DMS 273 treated with DMSO at 0.1 percent for 48 hours (cell line): ENCODE data around the gene AREL1.

Experiments
- DNase-seq: peaks from one replicate; lab custom pipeline; 2025; lab: John Stamatoyannopoulos, UW

Gene AREL1

DNA sequence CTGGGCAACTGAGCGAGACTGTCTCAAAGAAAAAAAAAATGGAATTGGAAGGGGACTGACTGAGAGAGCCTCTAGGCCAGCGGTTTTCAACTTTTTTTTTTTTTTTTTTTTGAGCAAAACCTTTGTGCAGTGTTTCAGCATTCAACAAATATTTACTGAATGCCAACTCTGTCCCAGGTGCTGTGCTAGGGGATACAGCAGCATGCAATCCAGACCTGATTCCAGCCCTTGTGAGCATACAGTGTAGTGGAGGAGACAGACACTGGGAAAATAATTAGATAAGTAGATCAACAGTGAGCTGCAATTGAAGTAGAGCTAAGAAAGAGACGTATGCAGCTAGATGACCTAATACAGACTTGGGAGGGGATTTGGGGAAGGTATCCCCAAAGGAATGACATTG, 77.0 kb downstream of the AREL1 start:
- DNase-seq: no peak

GRCh38 chr14:74634964-74635363, 77.9 kb downstream of the AREL1 start:
- DNase-seq: peak; percentile 31

DNA sequence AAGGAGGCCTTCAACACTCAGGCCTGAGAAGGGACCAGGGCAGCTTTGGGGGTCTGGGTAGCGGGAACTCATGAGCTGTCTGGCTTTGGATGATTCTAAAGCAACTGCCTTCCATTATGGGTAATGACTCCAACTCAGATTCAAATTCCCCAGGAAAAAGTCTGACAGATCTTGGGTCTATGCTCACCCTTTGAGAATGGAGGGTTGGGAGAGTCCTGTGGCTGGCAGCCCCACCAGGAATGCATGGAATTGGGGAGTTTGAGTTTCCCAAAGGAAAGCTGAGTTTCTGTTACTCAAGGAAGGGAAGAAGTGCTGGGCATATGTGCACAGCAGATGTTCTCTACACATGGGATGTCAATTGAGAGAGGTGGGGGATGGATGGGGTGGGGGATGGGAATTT, 78.4 kb downstream of the AREL1 start:
- DNase-seq: no peak

DNA sequence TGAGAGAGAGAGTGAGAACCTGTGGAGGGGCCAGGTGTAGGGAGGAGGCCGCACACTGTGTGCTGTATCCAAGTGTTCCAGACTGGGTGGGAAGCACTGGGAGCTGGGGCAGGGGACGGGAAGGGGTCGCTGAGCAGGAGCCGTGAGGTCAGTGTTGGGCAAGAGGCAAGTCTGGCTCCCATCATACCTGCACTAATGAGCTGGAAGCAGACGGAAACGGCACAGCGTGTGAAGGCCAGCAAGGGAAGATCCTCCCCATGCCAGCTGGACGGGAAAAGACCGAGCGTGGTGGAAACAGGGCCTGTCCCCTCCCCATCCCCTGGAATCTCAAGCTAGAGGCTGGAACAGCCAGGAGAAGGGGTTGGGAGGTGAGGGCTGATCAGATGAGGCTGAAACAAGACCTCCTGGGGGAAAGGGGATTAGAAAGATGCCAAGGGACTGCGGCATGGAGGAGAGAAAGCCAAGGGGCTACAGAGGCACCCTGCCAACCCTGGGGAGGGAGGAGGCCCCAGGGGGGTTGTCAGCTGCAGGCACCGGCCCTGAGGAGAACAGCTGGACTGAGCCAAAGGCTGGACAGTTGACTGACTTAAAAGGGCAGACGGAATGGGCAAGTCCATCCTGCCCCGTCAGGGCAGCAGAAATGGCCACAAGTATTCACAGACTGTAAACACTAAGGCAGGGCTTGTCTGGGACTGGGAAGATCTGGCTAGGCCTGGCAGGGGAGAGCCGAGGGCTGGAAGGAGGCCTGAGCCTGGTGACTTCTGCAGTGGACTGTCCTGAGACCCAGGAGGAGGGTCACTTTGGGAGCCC, 81.8 kb downstream of the AREL1 start:
- DNase-seq: no peak

DNA sequence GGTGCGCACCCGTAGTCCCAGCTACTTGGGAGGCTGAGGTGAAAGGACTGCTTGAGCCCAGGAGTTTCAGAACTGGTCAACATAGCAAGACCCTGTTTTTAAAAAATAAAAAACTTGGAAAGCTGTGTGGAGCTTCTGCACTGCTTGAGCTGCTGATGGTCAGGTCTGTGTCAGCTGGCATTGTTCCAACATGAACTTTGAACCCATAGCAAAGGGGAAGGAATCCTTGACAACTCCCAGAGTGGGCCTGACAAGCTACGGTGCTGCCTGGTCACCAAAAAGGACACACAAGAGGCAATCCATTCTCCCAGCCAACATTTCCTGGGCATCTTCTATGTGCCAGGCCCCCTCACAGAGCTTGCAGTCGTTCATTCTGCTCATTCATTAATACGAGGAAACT, 84.5 kb downstream of the AREL1 start:
- DNase-seq: no peak

GRCh38 chr14:74627076-74627475, 85.8 kb downstream of the AREL1 start:
- no peak for DNase-seq

GRCh38 chr14:74622257-74622656, 90.6 kb downstream of the AREL1 start:
- no peak for DNase-seq

GRCh38 chr14:74621556-74621955, 91.3 kb downstream of the AREL1 start:
- DNase-seq: no peak

- no peak for DNase-seq
Observed at GRCh38 chr14:74620923-74621322, 92.0 kb downstream of the AREL1 start.

- DNase-seq: no peak
Observed at GRCh38 chr14:74620497-74620921, 92.4 kb downstream of the AREL1 start.

DNA sequence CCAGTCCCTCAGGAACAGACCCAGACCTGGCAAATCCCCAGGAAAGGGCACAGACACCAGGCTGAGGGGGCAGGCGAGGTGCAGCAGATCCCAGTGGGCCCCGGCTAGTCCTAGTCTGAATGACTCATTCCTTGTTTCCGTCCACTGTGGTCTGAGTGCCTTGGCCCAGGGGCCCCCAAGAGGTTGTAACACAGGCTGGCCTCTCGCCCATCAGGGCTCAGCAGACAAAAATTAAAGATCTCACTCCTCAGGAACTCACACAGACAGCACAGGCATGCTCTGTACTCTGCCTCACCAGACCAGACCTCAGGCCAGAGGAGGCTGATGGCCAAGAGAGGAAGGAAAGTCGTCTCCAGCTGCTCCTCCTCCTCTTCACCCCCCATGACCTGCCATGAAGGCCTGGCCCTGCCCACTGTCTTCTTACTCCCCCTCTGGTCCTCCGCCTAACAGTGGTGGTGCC, 93.2 kb downstream of the AREL1 start:
- DNase-seq: no peak

GRCh38 chr14:74618078-74618952, 94.6 kb downstream of the AREL1 start:
- no peak for DNase-seq

- no peak for DNase-seq
Observed at GRCh38 chr14:74616996-74617700, 95.7 kb downstream of the AREL1 start.

GRCh38 chr14:74616507-74616906, 96.4 kb downstream of the AREL1 start:
- no peak for DNase-seq

DNA sequence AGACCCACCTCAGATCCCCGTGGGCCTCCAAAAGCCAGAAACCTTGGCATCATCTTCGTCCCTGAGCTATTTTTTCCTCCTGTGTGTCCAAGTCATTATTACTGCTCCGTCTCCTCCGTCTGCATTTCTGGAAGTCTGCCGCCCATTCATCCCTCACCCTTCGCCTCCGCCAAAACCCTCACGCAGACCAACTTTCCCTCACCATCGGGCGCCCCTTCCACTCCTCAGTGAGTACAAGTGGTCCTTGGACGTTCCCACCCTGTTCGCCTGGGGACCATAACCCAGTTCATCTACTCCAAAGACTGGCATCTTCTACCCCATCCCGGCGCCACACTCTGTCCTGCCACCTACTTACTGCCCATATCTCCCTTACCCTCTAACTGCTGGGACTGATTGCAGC, 97.1 kb downstream of the AREL1 start:
- no peak for DNase-seq

DNA sequence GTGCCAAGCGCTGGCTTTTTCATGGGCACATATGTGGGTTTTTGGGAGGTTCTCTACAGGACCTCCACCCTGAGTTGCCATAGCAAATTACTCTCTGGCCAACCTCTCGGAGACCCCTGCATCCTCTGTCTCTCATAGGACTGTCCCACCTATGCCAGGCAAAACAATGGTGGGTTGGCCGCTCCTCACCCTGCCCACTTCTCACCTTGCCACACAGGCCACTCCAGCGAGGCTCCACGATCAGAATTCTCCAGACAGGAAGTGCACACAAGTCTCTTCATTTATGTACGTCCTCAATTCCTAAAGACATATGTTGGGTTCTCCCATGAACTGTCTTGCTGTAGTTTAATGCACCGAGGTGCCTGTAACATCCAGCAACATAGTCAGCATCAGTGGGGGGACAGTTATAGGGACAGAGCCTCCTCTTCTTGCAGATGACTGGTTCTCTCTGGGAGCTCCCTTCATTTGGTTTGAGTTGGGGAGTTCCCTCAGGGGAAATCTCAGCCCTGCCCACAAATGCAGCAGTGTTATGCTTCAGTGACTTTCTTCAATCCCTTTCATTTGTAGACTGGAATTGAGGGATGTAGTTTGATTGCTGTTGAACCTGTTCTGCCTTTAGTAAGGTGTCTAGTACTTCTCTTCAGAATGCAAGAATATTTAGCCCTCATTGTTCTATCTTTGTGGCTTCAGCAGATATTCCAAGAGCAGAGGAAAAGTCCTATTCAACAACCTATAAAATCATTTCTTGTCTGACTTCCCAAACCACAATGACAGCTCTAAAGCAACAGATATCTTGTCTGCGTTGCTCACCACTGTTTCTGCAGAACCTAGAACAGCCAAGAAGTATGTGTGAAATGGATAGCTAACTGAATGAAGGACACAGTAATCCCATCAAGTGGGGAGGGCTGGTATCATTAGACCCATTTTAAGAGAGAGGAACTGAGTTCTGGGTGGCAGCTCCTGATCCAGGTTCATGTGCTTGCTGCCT, 98.1 kb downstream of the AREL1 start:
- DNase-seq: no peak

GRCh38 chr14:74613211-74613914, 99.5 kb downstream of the AREL1 start:
- no peak for DNase-seq

DNA sequence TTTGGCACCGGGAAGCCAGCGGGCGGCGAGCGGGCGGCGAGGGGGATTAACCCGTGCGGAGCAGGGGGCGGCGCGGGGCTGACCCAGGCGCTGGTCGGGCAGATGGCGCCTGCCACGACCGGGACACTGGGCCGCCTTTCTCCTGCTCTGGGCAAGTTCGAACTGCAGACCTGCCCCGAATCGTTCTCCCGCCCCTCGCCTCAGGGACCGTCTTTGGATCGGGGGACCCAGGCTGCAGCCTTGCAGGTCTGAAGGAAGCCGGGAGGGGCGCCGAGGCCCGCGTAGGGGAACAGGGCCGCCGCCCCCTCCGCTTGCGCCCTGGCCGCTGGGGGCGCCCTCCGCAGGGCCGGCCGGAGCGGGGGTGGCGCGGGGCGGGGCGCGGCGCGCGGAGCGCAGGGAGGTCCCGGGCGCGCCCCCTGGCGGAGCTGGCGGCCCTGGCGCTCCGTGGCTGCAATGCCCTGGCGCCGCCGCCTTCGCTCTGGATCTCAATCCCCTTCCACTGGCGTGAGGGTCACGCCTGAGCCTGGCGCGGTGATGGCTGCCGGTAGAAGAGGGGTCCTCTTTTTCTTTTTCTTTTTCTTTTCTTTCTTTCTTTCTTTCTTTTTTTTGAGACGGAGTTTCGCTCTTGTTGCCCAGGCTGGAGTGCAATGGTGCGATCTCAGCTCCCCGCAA, 100.4 kb downstream of the AREL1 start:
- peak; percentile 48 for DNase-seq

GRCh38 chr14:74611650-74612349, 101.1 kb downstream of the AREL1 start, which contains the start of gene LTBP2:
TSS of gene LTBP2 (minus strand) at chr14:74612237. CDS start at chr14:74611944, 293 bp downstream.
- no peak for DNase-seq
